Measurements from ENCODE around the gene PANK2. TPM values are rescaled to one million over a fixed set of nuclear protein-coding genes. Genes with fewer than 3 reads are reported as not detected.

Gene PANK2
- total RNA-seq, 1 experiment from 2014 or later: 41.6 TPM

DNA sequence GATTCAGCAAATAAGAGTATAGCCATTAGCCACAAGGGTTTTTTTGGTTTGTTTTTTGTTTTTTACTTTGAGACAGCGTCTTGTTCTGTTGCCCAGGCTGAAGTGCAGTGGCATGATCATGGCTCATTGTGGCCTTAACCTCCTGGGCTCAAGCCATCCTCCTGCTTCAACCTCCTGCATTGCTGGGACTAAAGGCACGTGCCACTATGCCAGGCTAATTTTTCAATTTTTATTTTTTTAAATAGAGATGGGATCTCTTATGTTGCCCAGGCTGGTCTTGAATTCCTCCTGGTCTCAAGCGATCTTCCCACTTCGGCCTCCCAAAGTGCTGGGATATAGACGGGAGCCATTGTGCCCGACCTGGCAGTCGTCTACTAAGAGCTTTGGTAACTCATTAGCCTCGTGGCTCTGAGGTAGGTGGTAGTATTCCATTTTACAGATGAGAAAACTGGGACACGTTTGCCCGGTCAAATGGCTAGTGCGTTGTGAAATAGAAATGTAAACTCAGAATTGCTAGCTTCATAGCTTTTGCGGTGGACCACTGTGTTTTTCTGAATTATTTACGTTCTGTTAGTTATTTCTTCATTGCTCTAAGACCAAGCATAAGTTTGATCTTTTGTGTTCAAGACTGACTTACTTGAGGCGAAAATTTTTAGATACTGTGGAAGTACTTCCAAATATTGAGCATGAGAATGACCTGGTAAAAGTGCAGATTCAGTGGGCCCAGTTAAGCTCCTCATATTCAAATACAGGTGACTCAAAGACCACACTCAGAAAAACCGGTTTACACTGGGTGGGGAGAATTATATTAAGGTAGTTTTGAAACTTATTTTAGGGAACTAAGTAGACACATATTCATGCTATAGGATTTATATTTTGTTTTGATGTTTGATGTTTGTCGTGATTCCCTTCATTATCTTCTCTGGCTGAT, 2.1 kb downstream of the PANK2 start:
- Histone ChIP-seq H4K20me1 (ENCODE audit: insufficient read depth) (peaks cover 33% of the 10 kb centered on the region), H3K9ac (ENCODE audit: low read length) (peak overlapping the region; percentile 77), H3K79me2 (ENCODE audit: insufficient read depth, low read length) (peaks cover 84% of the 10 kb centered on the region), H3K27me3 (ENCODE audit: insufficient read depth, low read length) (no peaks in the 10 kb centered on the region), H3K9me3 (ENCODE audit: control insufficient read depth in 1 of 2, insufficient read depth in 1 of 2, low read depth in 1 of 2, low read length in 2 of 2) (no peaks in the 10 kb centered on the region), H3K36me3 (ENCODE audit: control insufficient read depth in 1 of 2, insufficient read depth in 2 of 2, low read length in 2 of 2) (peaks cover 9 to 15% of the 10 kb centered on the region in 2 experiments; a peak in 3 of 4 replicates), H3K4me2 (ENCODE audit: low read length) (peak overlapping the region; percentile 72), H3K9me2 (ENCODE audit: insufficient read depth) (no peaks in the 10 kb centered on the region), H3K27ac (ENCODE audit: low read depth, low read length) (peak overlapping the region; percentile 98; the same call in 1 of the 2 replicates), H2AFZ (ENCODE audit: low read depth, low read length, poor library complexity, severe bottlenecking) (no peak overlapping the region), H3K4me3 (replicated peaks in 1 of 2; ENCODE audit: low read depth in 1 of 2, low read length in 2 of 2) (peak overlapping the region; percentile 68 to 83), H3K4me1 (ENCODE audit: control insufficient read depth in 1 of 2, insufficient read depth in 2 of 2, low read length in 2 of 2) (peaks cover 35 to 44% of the 10 kb centered on the region in 2 experiments)
- ATAC-seq: no peak
- CTCF ChIA-PET: interaction anchor here (1.4 kb wide), 1 partner anchor 36 kb away, joined by 3 read pairs; no protein-coding TSS in a partner anchor
- TF ChIP-seq CBX3 (IDR thresholded peaks at IDR 0.05; ENCODE audit: low read depth) (no peak), CEBPB (IDR thresholded peaks at IDR 0.05; ENCODE audit: low read depth) (no peak), JUND (IDR thresholded peaks at IDR 0.05) (no peak), EGR1 (IDR thresholded peaks at IDR 0.05; ENCODE audit: low read depth) (no peak), TCF7L2 (IDR thresholded peaks at IDR 0.05; ENCODE audit: borderline replicate concordance, extremely low read depth, insufficient read depth, insufficient read length) (no peak), EZH2phosphoT487 (IDR thresholded peaks at IDR 0.05; ENCODE audit: borderline replicate concordance) (no peak), SIN3A (IDR thresholded peaks at IDR 0.05; ENCODE audit: low read depth) (no peak)
- TF ChIP-seq, protein P1, sequence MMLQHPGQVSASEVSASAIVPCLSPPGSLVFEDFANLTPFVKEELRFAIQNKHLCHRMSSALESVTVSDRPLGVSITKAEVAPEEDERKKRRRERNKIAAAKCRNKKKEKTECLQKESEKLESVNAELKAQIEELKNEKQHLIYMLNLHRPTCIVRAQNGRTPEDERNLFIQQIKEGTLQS (IDR thresholded peaks at IDR 0.05): no peak
- no TSS peak for BruUV-seq (replicated peaks)
- POLR2A ChIA-PET: interaction anchor here (0.7 kb wide), 1 partner anchor 110 kb away, joined by 3 read pairs; the partner anchor contains the start of gene SPEF1
- RAD21 ChIA-PET (ENCODE audit: low non-redundant PET in 1 of 2, low total read pairs in 2 of 2, uncharacterized antibody in 2 of 2, unreplicated experiment in 2 of 2): no interaction called here
- intact Hi-C loops (cut with micrococcal nuclease): no loop called here
- no peak for DNase-seq (ENCODE audit: low read depth, low spot score)

DNA sequence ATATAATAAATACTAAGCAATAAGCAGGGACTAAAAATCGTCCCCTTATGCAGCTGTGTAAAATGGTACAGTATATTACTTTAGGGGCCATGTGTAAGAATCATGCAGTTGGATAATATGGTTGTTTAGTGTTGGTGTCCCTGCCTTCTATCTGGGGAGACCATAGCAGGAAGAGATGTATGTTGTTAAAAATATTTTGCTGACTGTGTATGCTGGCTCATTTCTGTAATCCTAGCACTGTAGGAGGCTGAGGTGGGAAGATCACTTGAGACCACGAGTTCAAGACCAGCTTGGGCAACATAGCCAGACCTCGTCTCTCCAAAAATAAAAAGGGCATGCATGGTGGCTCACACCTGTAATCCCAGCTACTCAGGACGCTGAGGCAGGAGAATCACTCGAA, 5.6 kb downstream of the PANK2 start:
- no peak overlapping the region for H3K4me3 ChIP-seq (replicated peaks in 1 of 2; ENCODE audit: low read depth in 1 of 2, low read length in 2 of 2)
- H3K36me3 ChIP-seq (ENCODE audit: control insufficient read depth in 1 of 2, insufficient read depth in 2 of 2, low read length in 2 of 2): peaks cover 9 to 15% of the 10 kb centered on the region in 2 experiments; a peak in 3 of 4 replicates
- no peaks in the 10 kb centered on the region for H3K9me3 ChIP-seq (ENCODE audit: control insufficient read depth in 1 of 2, insufficient read depth in 1 of 2, low read depth in 1 of 2, low read length in 2 of 2)
- H3K4me1 ChIP-seq (ENCODE audit: control insufficient read depth in 1 of 2, insufficient read depth in 2 of 2, low read length in 2 of 2): peaks cover 42 to 67% of the 10 kb centered on the region in 2 experiments
- DNase-seq (ENCODE audit: low read depth, low spot score) (no peak), ATAC-seq (no peak)
- H3K27ac ChIP-seq (ENCODE audit: low read depth, low read length): no peak overlapping the region
- CTCF ChIA-PET: no interaction called here
- POLR2A ChIA-PET: interaction anchor here (1.2 kb wide), 1 partner anchor 8 kb away, joined by 3 read pairs; no protein-coding TSS in a partner anchor
- H3K9me2 ChIP-seq (ENCODE audit: insufficient read depth): no peaks in the 10 kb centered on the region
- no peak overlapping the region for H2AFZ ChIP-seq (ENCODE audit: low read depth, low read length, poor library complexity, severe bottlenecking)
- no peak overlapping the region for H3K4me2 ChIP-seq (ENCODE audit: low read length)
- BruUV-seq (replicated peaks): no TSS peak
- RAD21 ChIA-PET (ENCODE audit: low non-redundant PET in 1 of 2, low total read pairs in 2 of 2, uncharacterized antibody in 2 of 2, unreplicated experiment in 2 of 2): no interaction called here
- peaks cover 100% of the 10 kb centered on the region for H3K79me2 ChIP-seq (ENCODE audit: insufficient read depth, low read length)
- no peak overlapping the region for H3K9ac ChIP-seq (ENCODE audit: low read length)
- H4K20me1 ChIP-seq (ENCODE audit: insufficient read depth): peaks cover 53% of the 10 kb centered on the region
- no peaks in the 10 kb centered on the region for H3K27me3 ChIP-seq (ENCODE audit: insufficient read depth, low read length)
- intact Hi-C loops (cut with micrococcal nuclease): no loop called here
- TF ChIP-seq EGR1 (IDR thresholded peaks at IDR 0.05; ENCODE audit: low read depth): no peak
- TF ChIP-seq SP1 (IDR thresholded peaks at IDR 0.05; ENCODE audit: low read depth): no peak
- TF ChIP-seq SRF (IDR thresholded peaks at IDR 0.05; ENCODE audit: low read depth): no peak
- TF ChIP-seq ZNF274 (IDR thresholded peaks at IDR 0.05; ENCODE audit: low read depth, low read length): no peak
- no peak for TF ChIP-seq ELF1 (IDR thresholded peaks at IDR 0.05; ENCODE audit: borderline replicate concordance, low read depth)
- no peak for TF ChIP-seq JUND (IDR thresholded peaks at IDR 0.05)
- TF ChIP-seq SIN3A (IDR thresholded peaks at IDR 0.05; ENCODE audit: low read depth): no peak
- no peak for TF ChIP-seq ZFX (IDR thresholded peaks at IDR 0.05)
- no peak for TF ChIP-seq CEBPB (IDR thresholded peaks at IDR 0.05; ENCODE audit: low read depth)
- TF ChIP-seq, protein P2, sequence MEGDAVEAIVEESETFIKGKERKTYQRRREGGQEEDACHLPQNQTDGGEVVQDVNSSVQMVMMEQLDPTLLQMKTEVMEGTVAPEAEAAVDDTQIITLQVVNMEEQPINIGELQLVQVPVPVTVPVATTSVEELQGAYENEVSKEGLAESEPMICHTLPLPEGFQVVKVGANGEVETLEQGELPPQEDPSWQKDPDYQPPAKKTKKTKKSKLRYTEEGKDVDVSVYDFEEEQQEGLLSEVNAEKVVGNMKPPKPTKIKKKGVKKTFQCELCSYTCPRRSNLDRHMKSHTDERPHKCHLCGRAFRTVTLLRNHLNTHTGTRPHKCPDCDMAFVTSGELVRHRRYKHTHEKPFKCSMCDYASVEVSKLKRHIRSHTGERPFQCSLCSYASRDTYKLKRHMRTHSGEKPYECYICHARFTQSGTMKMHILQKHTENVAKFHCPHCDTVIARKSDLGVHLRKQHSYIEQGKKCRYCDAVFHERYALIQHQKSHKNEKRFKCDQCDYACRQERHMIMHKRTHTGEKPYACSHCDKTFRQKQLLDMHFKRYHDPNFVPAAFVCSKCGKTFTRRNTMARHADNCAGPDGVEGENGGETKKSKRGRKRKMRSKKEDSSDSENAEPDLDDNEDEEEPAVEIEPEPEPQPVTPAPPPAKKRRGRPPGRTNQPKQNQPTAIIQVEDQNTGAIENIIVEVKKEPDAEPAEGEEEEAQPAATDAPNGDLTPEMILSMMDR (IDR thresholded peaks at IDR 0.05 in 2 of 3, conservative IDR thresholded peaks at IDR 0.05 in 1 of 3; ENCODE audit: borderline replicate concordance in 1 of 3, insufficient read depth in 1 of 3, low read depth in 2 of 3, low read length in 2 of 3): no peak
